Measurements from ENCODE around the gene MTHFD1L.

MTHFD1L gene

DNA sequence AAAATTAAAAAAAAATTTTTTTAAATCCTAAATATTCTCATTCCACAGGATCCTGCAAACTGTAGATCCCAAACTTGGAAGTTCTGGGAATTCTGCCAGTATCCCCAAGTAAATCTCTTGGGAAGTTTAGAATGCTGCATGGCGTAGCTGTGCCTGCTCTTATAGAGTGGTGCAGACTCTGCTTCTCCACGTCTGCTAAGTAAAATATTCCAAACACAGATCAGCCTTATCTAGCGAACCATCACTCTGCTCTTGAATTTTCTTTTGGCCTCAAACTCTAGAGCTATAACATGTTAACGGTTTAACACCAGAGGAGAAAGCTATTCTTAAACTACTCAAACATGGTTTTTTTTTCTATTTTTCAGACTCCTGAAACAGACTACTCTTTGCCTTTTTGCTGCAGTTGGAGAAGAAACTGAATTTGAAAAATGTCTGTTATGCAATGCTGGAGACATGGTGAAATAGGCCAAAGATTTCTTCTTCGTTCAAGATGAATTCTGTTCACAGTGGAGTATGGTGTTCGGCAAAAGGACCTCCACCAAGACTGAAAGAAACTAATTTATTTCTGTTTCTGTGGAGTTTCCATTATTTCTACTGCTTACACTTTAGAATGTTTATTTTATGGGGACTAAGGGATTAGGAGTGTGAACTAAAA lies 235.8 kb downstream of the MTHFD1L start:
- no peak for DNase-seq (ENCODE audit: extremely low spot score)
- POLR2A ChIA-PET = no interaction called here
- CTCF ChIA-PET = no interaction called here
- TF ChIP-seq, protein P1, sequence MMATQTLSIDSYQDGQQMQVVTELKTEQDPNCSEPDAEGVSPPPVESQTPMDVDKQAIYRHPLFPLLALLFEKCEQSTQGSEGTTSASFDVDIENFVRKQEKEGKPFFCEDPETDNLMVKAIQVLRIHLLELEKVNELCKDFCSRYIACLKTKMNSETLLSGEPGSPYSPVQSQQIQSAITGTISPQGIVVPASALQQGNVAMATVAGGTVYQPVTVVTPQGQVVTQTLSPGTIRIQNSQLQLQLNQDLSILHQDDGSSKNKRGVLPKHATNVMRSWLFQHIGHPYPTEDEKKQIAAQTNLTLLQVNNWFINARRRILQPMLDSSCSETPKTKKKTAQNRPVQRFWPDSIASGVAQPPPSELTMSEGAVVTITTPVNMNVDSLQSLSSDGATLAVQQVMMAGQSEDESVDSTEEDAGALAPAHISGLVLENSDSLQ (IDR thresholded peaks at IDR 0.05) = no peak
- TF ChIP-seq SP1 (IDR thresholded peaks at IDR 0.05) = no peak
- TF ChIP-seq HDGF (IDR thresholded peaks at IDR 0.05; ENCODE audit: borderline replicate concordance) = no peak
- no peak for TF ChIP-seq SUZ12 (IDR thresholded peaks at IDR 0.05)
- no peak for TF ChIP-seq TARDBP (IDR thresholded peaks at IDR 0.05)
- TF ChIP-seq FOXK2 (IDR thresholded peaks at IDR 0.05) = no peak
- no peak for TF ChIP-seq FOXA1 (IDR thresholded peaks at IDR 0.05)
- TF ChIP-seq BHLHE40 (IDR thresholded peaks at IDR 0.05; ENCODE audit: borderline replicate concordance) = no peak
- TF ChIP-seq ARNT (IDR thresholded peaks at IDR 0.05) = no peak
- no peak for TF ChIP-seq ZNF384 (IDR thresholded peaks at IDR 0.05)
- TF ChIP-seq CTBP1 (IDR thresholded peaks at IDR 0.05; ENCODE audit: borderline replicate concordance) = no peak
- TF ChIP-seq ELF4 (IDR thresholded peaks at IDR 0.05) = no peak
- no peak for TF ChIP-seq LEF1 (IDR thresholded peaks at IDR 0.05; ENCODE audit: borderline replicate concordance)

DNA sequence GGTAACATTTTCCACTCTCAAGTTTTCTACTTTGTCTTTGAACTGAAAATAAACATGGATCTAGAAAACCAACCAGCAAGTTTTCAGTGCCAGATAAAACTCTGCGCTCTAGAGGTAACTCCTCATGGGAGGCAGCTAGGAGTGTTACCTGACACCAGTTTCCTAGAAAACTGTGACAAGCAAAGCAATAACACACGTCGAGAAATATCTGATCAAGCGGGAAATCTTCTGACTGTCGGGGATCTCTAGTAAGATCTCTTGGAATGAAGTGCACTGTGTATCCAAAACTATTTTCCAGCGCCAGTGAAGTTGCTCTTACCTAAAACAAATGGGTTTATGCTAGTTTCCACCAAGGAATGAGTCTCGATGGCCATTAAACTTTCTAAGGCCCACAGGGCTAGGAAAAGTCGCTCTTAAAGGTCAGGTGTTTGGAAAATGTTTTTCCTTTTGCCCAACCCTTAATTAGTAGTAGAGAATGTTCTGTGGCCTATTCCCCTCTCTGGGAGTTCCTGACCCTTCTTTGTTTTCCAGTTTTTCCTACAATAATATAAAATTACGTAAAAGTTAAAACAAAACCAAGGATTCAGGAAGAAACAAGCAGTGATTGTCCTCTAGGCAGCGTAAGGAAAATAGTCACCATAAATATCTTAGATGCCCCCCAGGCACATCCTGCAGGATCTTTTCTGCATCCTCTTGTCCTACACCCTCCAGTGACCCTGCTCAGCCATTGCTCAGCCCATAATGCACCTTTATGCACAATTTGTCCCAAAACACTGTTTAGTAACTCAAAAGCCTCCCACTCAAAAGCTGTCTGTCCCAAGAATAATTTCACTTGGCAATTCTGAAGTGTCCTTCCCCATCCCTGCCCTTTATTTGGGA lies 236.6 kb downstream of the MTHFD1L start:
- POLR2A ChIA-PET = no interaction called here
- CTCF ChIA-PET = no interaction called here
- TF ChIP-seq BHLHE40 (IDR thresholded peaks at IDR 0.05; ENCODE audit: borderline replicate concordance) (no peak), LEF1 (IDR thresholded peaks at IDR 0.05; ENCODE audit: borderline replicate concordance) (no peak), HDGF (IDR thresholded peaks at IDR 0.05; ENCODE audit: borderline replicate concordance) (no peak), L3MBTL2 (conservative IDR thresholded peaks at IDR 0.05) (no peak), TARDBP (IDR thresholded peaks at IDR 0.05) (no peak), FOXA1 (IDR thresholded peaks at IDR 0.05) (no peak), NFRKB (IDR thresholded peaks at IDR 0.05) (no peak), SUZ12 (IDR thresholded peaks at IDR 0.05) (no peak), FOXM1 (IDR thresholded peaks at IDR 0.05; ENCODE audit: borderline replicate concordance) (no peak), FOXK2 (IDR thresholded peaks at IDR 0.05) (no peak), ZNF384 (IDR thresholded peaks at IDR 0.05) (no peak), ELF4 (IDR thresholded peaks at IDR 0.05) (no peak), SP1 (IDR thresholded peaks at IDR 0.05) (no peak), ARNT (IDR thresholded peaks at IDR 0.05) (no peak)
- TF ChIP-seq, protein P1 (IDR thresholded peaks at IDR 0.05) = no peak
- no peak for DNase-seq (ENCODE audit: extremely low spot score)

DNA sequence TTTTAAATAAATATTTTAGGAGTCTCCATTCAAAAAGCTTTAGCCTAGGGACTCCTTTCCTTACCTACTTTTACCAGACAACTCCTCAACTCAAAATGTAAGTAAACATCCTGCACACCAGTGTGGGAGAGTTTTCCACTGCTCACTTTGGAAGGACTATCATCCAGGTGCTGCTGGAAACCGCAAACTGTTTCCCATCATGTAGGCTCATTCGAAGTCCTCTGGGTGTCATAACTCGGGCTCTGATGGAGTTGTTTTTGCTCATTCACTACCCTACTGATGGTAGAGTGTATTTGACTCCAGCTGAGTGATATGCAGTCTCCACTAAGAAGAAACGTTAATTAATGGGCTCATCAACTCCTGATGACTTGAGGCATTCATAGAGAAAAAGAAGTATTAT lies 237.8 kb downstream of the MTHFD1L start:
- no peak for TF ChIP-seq FOXM1 (IDR thresholded peaks at IDR 0.05; ENCODE audit: borderline replicate concordance)
- TF ChIP-seq ELF4 (IDR thresholded peaks at IDR 0.05) = no peak
- no peak for DNase-seq (ENCODE audit: extremely low spot score)
- CTCF ChIA-PET = no interaction called here
- POLR2A ChIA-PET = no interaction called here

DNA sequence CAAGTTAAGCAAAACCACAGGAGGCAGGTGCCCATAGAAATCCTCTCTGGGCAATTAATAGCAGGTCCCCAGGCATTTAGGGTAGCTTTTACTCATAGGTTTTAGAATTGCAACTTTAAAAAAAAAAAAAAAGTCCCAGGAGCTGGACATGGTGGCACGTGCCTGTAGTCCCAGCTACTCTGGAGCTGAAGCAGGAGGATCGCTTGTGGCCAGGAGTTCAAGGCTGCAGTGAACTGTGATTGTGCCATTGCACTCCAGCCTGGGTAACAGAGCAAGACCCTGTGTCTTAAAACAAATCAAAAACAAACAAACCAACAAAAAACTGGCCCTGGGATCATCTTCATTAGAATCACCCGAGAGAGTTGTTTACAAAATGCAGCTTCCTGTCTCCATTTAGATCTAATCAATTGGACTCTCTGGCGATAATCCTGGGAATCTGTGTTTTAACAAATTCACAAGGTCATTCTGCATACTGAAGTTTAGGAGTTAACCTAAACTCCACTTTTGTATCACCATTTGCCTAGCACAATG lies 242.5 kb downstream of the MTHFD1L start:
- ChIA-PET POLR2A (no interaction called here), CTCF (no interaction called here)
- no peak for DNase-seq (ENCODE audit: extremely low spot score)
- TF ChIP-seq LEF1 (IDR thresholded peaks at IDR 0.05; ENCODE audit: borderline replicate concordance) (no peak), ZNF384 (IDR thresholded peaks at IDR 0.05) (no peak), CTBP1 (IDR thresholded peaks at IDR 0.05; ENCODE audit: borderline replicate concordance) (no peak), HDGF (IDR thresholded peaks at IDR 0.05; ENCODE audit: borderline replicate concordance) (no peak), SUZ12 (IDR thresholded peaks at IDR 0.05) (no peak), BHLHE40 (IDR thresholded peaks at IDR 0.05; ENCODE audit: borderline replicate concordance) (no peak), NFRKB (IDR thresholded peaks at IDR 0.05) (no peak)

DNA sequence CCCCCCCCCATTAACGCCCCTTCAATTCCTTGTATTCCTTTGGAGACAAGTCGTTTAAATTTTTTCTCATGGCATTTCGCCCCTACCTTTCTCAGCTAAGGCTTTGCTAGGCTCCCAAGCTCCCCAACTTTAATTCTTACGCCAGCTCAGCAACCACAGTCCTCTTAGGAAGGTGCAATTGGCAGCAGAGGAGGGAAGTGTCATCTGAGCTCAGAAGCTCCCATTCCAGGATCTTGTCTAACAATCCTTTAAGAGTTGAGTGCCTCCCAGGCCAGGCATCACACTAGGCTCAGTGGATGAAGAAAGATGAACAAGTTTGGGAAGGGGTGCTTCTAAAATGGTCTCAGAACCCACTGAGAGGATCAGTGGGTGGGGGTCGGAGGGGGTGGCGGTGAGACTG lies 243.0 kb downstream of the MTHFD1L start:
- no peak for DNase-seq (ENCODE audit: extremely low spot score)
- TF ChIP-seq SUZ12 (IDR thresholded peaks at IDR 0.05) = no peak
- no peak for TF ChIP-seq ELF4 (IDR thresholded peaks at IDR 0.05)
- no peak for TF ChIP-seq ARNT (IDR thresholded peaks at IDR 0.05)
- no peak for TF ChIP-seq FOXK2 (IDR thresholded peaks at IDR 0.05)
- ChIA-PET POLR2A (no interaction called here), CTCF (no interaction called here)

DNA sequence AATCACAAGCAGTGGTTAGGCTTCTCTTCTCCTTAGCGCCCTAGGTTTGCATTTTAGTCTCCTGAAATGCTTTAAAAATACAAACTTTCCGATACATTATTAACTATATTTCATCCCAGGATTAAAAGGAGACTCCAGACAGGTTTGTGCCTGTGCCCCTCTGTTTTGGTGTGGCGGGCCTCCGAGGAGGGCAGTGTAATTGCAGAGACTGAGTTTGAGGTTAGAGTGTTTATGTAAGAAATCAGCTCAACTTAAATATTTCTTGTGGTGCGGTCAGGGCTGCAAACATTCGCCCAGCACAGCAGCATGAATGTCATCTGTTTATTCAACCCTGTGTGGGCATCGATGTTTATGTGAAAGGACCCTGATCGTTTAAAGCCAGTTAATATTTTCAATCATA lies 243.9 kb downstream of the MTHFD1L start:
- ChIA-PET POLR2A (no interaction called here), CTCF (no interaction called here)
- TF ChIP-seq FOXM1 (IDR thresholded peaks at IDR 0.05; ENCODE audit: borderline replicate concordance) (no peak), CTBP1 (IDR thresholded peaks at IDR 0.05; ENCODE audit: borderline replicate concordance) (no peak), ELF4 (IDR thresholded peaks at IDR 0.05) (no peak), LEF1 (IDR thresholded peaks at IDR 0.05; ENCODE audit: borderline replicate concordance) (no peak), SP1 (IDR thresholded peaks at IDR 0.05) (no peak), BHLHE40 (IDR thresholded peaks at IDR 0.05; ENCODE audit: borderline replicate concordance) (no peak), FOXK2 (IDR thresholded peaks at IDR 0.05) (no peak), SUZ12 (IDR thresholded peaks at IDR 0.05) (no peak)
- no peak for DNase-seq (ENCODE audit: extremely low spot score)
